A673 (cell line): ENCODE measurements around the gene MARK3. TPM values are rescaled to one million over a fixed set of nuclear protein-coding genes. Genes with fewer than 3 reads are reported as not detected.

Source experiments
- BruUV-seq: library from RNA; stranded (reverse); fragments of 400-500 nt; replicated peaks from 2 replicates; lab custom pipeline; 2021; lab: Mats Ljungman, UMichigan
- CTCF ChIA-PET: fragments of 300-600 bp; sonication (Branson Sonifier 250); formaldehyde crosslinking; loops from one replicate; lab custom pipeline; 2022; ENCODE audit warnings: antibody characterized with exemption; lab: Charles Lee
- POLR2A ChIA-PET: fragments of 300-600 bp; sonication (Branson Sonifier 250); formaldehyde crosslinking; loops from one replicate; lab custom pipeline; 2022; ENCODE audit warnings: antibody characterized with exemption; ENCODE audit not compliant: low non-redundant PET; lab: Charles Lee
- DNase-seq: peaks from one replicate; pipeline ENCODE4 v3.0.0-alpha.2; 2015; ENCODE audit warnings: low spot score
- H3K27ac ChIP-seq: fragments of 200-600 bp; sonication (generic); 2 replicates; pipeline ENCODE4 v1.5.1; 2016; ENCODE audit warnings: mixed run types, low read depth, mild to moderate bottlenecking, mixed read lengths, antibody characterized with exemption, low read length; ENCODE audit not compliant: poor library complexity, severe bottlenecking
- H3K27me3 ChIP-seq: fragments of 200-600 bp; sonication (generic); replicated peaks from 2 replicates; pipeline ENCODE4 v1.6.1; 2017; ENCODE audit warnings: mixed run types, low read depth, mild to moderate bottlenecking, mixed read lengths, antibody characterized with exemption, low read length; ENCODE audit not compliant: insufficient read depth, poor library complexity
- H3K36me3 ChIP-seq: fragments of 200-600 bp; sonication (generic); 2 replicates; pipeline ENCODE4 v1.6.1; 2016; ENCODE audit warnings: mixed run types, mild to moderate bottlenecking, mixed read lengths, antibody characterized with exemption, low read length; ENCODE audit not compliant: insufficient read depth, poor library complexity, severe bottlenecking
- H3K4me1 ChIP-seq: fragments of 200-600 bp; sonication (generic); 2 replicates; pipeline ENCODE4 v1.6.1; 2017; ENCODE audit warnings: mixed run types, mild to moderate bottlenecking, mixed read lengths, antibody characterized with exemption, low read length; ENCODE audit not compliant: insufficient read depth, poor library complexity, severe bottlenecking
- H3K4me3 ChIP-seq: fragments of 200-600 bp; sonication (generic); 2 replicates; pipeline ENCODE4 v1.5.1; 2016; ENCODE audit warnings: low read depth, mixed run types, mild to moderate bottlenecking, mixed read lengths, low read length; ENCODE audit not compliant: poor library complexity, severe bottlenecking
- H3K9me3 ChIP-seq: fragments of 200-600 bp; sonication (generic); 2 replicates; pipeline ENCODE4 v1.6.1; 2016; ENCODE audit warnings: mixed run types, low read depth, mild to moderate bottlenecking, mixed read lengths, antibody characterized with exemption, low read length; ENCODE audit not compliant: poor library complexity, severe bottlenecking
- CTCF ChIP-seq: fragments of 300-800, 200-600 bp; sonication (generic); conservative IDR thresholded peaks from 2 replicates; pipeline ENCODE4 v1.5.1; 2017; ENCODE audit warnings: low read depth, mild to moderate bottlenecking, antibody characterized with exemption, low read length, moderate library complexity, mixed read lengths
- EZH2 ChIP-seq: fragments of 200-600 bp; sonication (generic); IDR thresholded peaks from 2 replicates; pipeline ENCODE4 v1.6.1; 2017; ENCODE audit warnings: borderline replicate concordance, low read depth, mild to moderate bottlenecking, mixed read lengths, antibody characterized with exemption, low read length; ENCODE audit not compliant: poor library complexity, severe bottlenecking
- intact Hi-C: fragments of 100-400 bp; cut with micrococcal nuclease; formaldehyde crosslinking; loops from one replicate; pipeline ENCODE4 v1.10.0; 2022; ENCODE audit not compliant: unreplicated experiment
- total RNA-seq: library from RNA; stranded (reverse); gene quantifications from 2 replicates; pipeline ENCODE4 v1.2.3, GENCODE V29; 2021

The MARK3 gene
- total RNA-seq, 1 experiment from 2014 or later, result 94.4 TPM

DNA sequence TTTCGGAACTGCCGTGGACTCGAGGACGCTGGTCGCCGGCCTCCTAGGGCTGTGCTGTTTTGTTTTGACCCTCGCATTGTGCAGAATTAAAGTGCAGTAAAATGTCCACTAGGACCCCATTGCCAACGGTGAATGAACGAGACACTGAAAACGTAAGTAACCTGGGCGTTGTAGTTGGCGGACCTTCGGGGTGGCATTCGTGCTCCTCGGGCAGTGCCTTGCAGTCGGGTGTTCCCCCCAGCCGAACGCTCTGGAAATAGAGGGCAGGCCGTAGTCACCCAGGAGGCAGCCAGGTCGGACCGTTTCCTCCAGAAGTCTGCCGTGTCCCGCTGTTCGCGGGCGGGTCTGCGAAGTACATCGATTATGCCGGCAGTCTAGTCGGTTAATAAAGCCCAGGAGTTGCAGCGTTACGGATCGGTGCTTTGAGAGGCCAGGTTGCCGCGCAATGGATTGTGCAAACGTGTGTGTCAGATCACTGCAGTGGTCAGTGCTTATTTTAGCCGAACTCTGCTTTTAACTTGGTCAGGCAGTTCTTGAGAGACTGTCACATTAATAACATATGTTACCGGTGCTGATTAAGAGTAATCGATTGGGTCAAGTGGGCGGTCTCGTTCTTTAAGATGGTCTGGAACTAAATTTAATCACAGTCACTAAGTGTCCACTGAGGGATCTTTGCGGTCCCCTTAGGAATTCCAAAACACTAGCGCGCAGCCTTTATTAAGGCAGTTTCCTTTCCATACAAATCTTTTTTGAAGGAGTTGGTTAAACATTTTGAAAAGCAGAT lies 906 bp downstream of the MARK3 start:
- H3K27ac ChIP-seq, result peak overlapping the region; percentile 97
- H3K9me3 ChIP-seq, result no peaks in the 10 kb centered on the region
- DNase-seq, result peak; percentile 22
- H3K27me3 ChIP-seq, result no peaks in the 10 kb centered on the region
- no peaks in the 10 kb centered on the region for H3K36me3 ChIP-seq
- H3K4me3 ChIP-seq, result peak overlapping the region; percentile 97
- POLR2A ChIA-PET, result interaction anchor here (0.6 kb wide), 1 partner anchor 197 kb away, joined by 3 read pairs; no protein-coding TSS in a partner anchor
- TF ChIP-seq CTCF (no peak), EZH2 (no peak)
- BruUV-seq, result TSS peak; percentile 43
- H3K4me1 ChIP-seq, result peaks cover 15% of the 10 kb centered on the region
- intact Hi-C loops, result no loop called here
- CTCF ChIA-PET, result no interaction called here

- no peaks in the 10 kb centered on the region for H3K9me3 ChIP-seq
- peak; percentile 33 for DNase-seq
- H3K36me3 ChIP-seq, result no peaks in the 10 kb centered on the region
- intact Hi-C loops, result no loop called here
- H3K4me1 ChIP-seq, result peaks cover 19% of the 10 kb centered on the region
- no TSS peak for BruUV-seq
- H3K27ac ChIP-seq, result peak overlapping the region; percentile 97
- ChIA-PET CTCF (no interaction called here), POLR2A (no interaction called here)
- H3K27me3 ChIP-seq, result no peaks in the 10 kb centered on the region
- TF ChIP-seq EZH2, result no peak
- TF ChIP-seq CTCF, result no peak
- H3K4me3 ChIP-seq, result peak overlapping the region; percentile 97
These were observed 1.6 kb downstream of the MARK3 start for GRCh38 chr14:103386713-103387329.

GRCh38 chr14:103388664-103389063 lies 3.4 kb downstream of the MARK3 start:
- Histone ChIP-seq H3K27me3 (no peaks in the 10 kb centered on the region), H3K9me3 (no peaks in the 10 kb centered on the region), H3K4me3 (no peak overlapping the region), H3K27ac (no peak overlapping the region), H3K4me1 (peaks cover 24% of the 10 kb centered on the region), H3K36me3 (no peaks in the 10 kb centered on the region)
- DNase-seq, result no peak
- CTCF ChIA-PET, result no interaction called here
- intact Hi-C loops, result no loop called here
- no peak for TF ChIP-seq CTCF
- TF ChIP-seq EZH2, result no peak
- POLR2A ChIA-PET, result no interaction called here
- BruUV-seq, result no TSS peak
